ENCODE data around the gene PTPRT. TPM values are rescaled to one million over a fixed set of nuclear protein-coding genes. Genes with fewer than 3 reads are reported as not detected.

PTPRT gene
- total RNA-seq, 1 experiment from 2014 or later, result not detected

GRCh38 chr20:43231829-43232228 lies 42.1 kb upstream of the PTPRT start:
- H3K9me2 ChIP-seq (replicated peaks; ENCODE audit: low read length), result no peaks in the 10 kb centered on the region
- intact Hi-C loops (cut with micrococcal nuclease), result no loop called here
- H2AFZ ChIP-seq (ENCODE audit: low read length), result no peak overlapping the region
- no peak overlapping the region for H3K4me2 ChIP-seq (ENCODE audit: low read length)
- H3K27me3 ChIP-seq (ENCODE audit: low read length), result peaks cover 22% of the 10 kb centered on the region; the same call in 1 of the 2 replicates
- no peaks in the 10 kb centered on the region for H3K79me2 ChIP-seq (ENCODE audit: low read length)
- DNase-seq (no peak), ATAC-seq (no peak)
- H3K9ac ChIP-seq (ENCODE audit: low read length), result no peak overlapping the region
- H3K4me3 ChIP-seq (ENCODE audit: low read length), result no peak overlapping the region
- no peaks in the 10 kb centered on the region for H3K36me3 ChIP-seq (ENCODE audit: low read depth, low read length)
- no peaks in the 10 kb centered on the region for H4K20me1 ChIP-seq (ENCODE audit: low read length)
- ChIA-PET POLR2A (ENCODE audit: unreplicated experiment) (no interaction called here), CTCF (no interaction called here)
- H3K4me1 ChIP-seq (ENCODE audit: insufficient read depth, low read length), result no peaks in the 10 kb centered on the region
- no TSS peak for BruUV-seq (replicated peaks)
- no peaks in the 10 kb centered on the region for H3F3A ChIP-seq (ENCODE audit: low read length, unreplicated experiment)
- no peaks in the 10 kb centered on the region for H3K9me3 ChIP-seq (ENCODE audit: low read length)
- TF ChIP-seq EZH2phosphoT487 (IDR thresholded peaks at IDR 0.05; ENCODE audit: borderline replicate concordance, low read length) (no peak), CTCF (conservative IDR thresholded peaks at IDR 0.05; ENCODE audit: low read depth, low read length) (no peak), EZH2 (IDR thresholded peaks at IDR 0.05; ENCODE audit: low read length, unreplicated experiment) (no peak)
- H3K27ac ChIP-seq (ENCODE audit: low read length), result no peak overlapping the region

- ChIA-PET CTCF (no interaction called here), POLR2A (ENCODE audit: unreplicated experiment) (no interaction called here)
- H4K20me1 ChIP-seq (ENCODE audit: low read length), result no peaks in the 10 kb centered on the region
Measured at GRCh38 chr20:43229696-43230095, 40.0 kb upstream of the PTPRT start.

More at GRCh38 chr20:43229696-43230095, 40.0 kb upstream of the PTPRT start:
- DNase-seq (no peak), ATAC-seq (no peak)
- no peak overlapping the region for H3K27ac ChIP-seq (ENCODE audit: low read length)
- H2AFZ ChIP-seq (ENCODE audit: low read length), result no peak overlapping the region
- no peaks in the 10 kb centered on the region for H3K9me3 ChIP-seq (ENCODE audit: low read length)
- H3K36me3 ChIP-seq (ENCODE audit: low read depth, low read length), result no peaks in the 10 kb centered on the region
- H3F3A ChIP-seq (ENCODE audit: low read length, unreplicated experiment), result no peaks in the 10 kb centered on the region
- peaks cover 19% of the 10 kb centered on the region; the same call in 1 of the 2 replicates for H3K27me3 ChIP-seq (ENCODE audit: low read length)
- H3K9ac ChIP-seq (ENCODE audit: low read length), result no peak overlapping the region
- H3K9me2 ChIP-seq (replicated peaks; ENCODE audit: low read length), result no peaks in the 10 kb centered on the region
- TF ChIP-seq EZH2phosphoT487 (IDR thresholded peaks at IDR 0.05; ENCODE audit: borderline replicate concordance, low read length) (no peak), EZH2 (IDR thresholded peaks at IDR 0.05; ENCODE audit: low read length, unreplicated experiment) (no peak), CTCF (conservative IDR thresholded peaks at IDR 0.05; ENCODE audit: low read depth, low read length) (no peak)
- intact Hi-C loops (cut with micrococcal nuclease), result no loop called here
- no peak overlapping the region for H3K4me2 ChIP-seq (ENCODE audit: low read length)
- no TSS peak for BruUV-seq (replicated peaks)
- H3K79me2 ChIP-seq (ENCODE audit: low read length), result no peaks in the 10 kb centered on the region
- no peak overlapping the region for H3K4me3 ChIP-seq (ENCODE audit: low read length)
- no peaks in the 10 kb centered on the region for H3K4me1 ChIP-seq (ENCODE audit: insufficient read depth, low read length)

All from PC-3 (cell line).